Activated CD8-positive, alpha-beta memory T cell treated with anti-CD3 and anti-CD28 coated beads, Interleukin-2, amount 50 U/mL, for 1 hour (primary cell): ENCODE measurements around the gene ABCC10.
"Not testable (repeated sequence)": the region's sequence is repeated elsewhere in the genome, so short reads cannot be mapped to it uniquely, and the experiment has no call there.

Experiments
- DNase-seq: peaks from one replicate; pipeline ENCODE4 v3.0.0-alpha.2; 2020; ENCODE audit errors: extremely low read depth

The ABCC10 gene

DNA sequence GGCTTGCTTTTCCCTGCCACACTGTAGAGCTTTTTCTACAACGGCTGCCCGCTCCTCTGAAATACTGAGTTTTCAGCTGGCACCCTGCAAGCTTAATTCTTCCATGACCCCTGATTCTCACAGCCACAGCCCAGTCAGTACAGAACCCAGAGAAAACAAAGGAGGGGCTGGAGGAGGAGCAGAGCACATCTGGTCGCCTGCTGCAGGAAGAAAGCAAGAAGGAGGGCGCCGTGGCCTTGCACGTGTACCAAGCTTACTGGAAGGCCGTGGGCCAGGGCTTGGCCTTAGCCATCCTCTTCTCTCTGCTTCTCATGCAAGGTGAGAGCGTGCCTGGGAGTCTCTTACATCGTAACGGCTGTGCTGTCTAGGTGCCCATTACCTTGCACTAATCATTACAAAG is 16.7 kb downstream of the ABCC10 start:
- no peak for DNase-seq

DNA sequence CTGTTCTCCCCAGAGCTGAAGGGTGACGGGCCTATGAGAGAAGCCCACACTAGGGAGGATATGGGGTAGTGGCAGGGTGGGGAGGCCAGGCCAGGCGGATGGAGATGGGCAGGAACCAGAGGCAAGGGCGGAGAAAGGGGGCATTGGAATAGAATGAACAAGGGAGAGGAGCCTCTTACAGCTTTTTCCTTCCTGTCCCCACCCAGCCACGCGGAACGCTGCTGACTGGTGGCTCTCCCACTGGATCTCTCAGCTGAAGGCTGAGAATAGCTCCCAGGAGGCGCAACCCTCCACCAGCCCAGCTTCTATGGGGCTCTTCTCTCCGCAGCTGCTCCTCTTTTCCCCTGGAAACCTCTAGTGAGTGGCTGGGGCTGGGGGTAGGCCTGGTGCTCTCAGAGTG is 17.2 kb downstream of the ABCC10 start:
- no peak for DNase-seq

DNA sequence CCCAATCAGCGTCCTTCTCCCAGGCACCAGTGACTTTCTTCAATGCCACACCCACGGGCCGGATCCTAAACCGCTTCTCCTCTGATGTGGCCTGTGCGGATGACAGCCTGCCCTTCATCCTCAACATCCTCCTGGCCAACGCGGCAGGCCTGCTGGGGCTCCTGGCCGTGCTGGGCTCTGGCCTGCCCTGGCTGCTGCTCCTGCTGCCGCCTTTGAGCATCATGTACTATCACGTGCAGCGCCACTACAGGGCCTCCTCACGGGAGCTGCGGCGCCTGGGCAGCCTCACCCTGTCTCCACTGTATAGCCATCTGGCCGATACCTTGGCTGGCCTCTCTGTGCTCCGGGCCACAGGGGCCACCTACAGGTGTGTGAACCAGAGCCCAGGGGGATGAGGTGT is 18.2 kb downstream of the ABCC10 start:
- no peak for DNase-seq

DNA sequence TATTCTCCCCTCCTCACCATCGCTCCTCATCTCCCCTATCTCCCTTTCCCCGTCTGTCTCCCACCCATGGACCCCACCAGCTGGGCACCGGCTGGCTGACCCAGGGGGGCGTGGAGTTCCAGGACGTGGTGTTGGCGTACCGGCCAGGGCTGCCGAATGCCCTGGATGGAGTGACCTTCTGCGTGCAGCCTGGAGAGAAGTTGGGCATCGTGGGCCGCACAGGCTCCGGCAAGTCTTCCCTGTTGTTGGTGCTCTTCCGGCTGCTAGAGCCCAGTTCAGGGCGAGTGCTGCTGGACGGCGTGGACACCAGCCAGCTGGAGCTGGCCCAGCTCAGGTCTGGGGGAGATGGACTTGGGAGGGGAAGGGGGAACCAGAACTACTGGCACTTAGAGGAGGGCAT is 20.3 kb downstream of the ABCC10 start:
- DNase-seq = no peak

DNA sequence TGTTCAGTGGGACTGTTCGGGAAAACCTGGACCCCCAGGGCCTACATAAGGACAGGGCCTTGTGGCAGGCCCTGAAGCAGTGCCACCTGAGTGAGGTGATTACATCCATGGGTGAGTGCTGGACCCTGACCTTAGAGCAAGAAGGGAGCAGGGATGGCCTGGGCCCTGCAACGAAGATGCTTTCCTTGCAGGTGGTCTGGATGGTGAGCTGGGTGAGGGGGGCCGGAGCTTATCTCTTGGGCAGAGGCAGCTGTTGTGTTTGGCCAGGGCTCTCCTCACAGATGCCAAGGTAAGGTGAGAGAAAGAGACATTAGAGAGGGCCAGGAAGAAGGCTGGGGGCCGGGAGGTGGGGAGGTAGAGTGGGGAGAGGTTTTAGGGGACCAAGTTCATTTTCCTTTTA is 21.6 kb downstream of the ABCC10 start:
- DNase-seq = no peak

DNA sequence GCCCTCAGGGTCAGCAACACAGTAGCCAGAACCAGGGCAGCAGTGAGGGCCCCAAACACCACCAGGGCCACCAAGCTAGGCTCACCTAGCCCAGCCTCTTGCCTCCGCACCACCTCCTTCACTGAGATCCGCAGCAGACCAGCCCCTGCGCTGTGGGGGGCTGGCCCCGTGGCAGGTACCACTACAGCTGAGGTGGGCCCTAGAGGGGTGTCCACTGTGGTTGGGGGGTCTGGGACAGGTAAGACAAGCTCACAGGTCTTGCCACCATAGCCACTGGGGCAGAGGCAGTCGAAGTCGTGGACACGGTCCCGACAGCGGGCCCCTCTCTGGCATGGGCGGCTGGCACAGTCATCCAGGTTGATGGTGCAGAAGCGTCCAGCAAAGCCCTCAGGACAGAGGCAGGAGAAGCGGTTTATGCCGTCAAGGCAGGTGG is 23.4 kb downstream of the ABCC10 start:
- DNase-seq = no peak

DNA sequence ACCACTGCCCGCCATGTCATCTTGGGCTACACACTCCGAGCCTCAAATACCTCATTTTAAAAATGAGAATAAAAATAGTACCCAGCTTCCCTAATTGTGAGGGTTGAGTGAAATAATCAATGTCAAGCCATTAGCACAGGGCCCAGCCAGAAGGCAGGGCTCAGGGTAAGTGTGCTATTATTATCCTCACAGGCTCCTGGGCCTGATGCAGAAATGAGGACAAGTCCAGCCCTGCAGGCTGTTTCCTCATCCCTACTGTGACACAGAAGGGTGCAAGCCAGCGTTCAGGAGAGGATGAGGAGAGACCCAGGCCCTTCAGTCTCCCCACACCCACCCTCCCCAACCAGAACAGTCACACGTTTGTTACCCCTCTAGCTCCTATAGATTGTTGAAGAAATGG is 24.0 kb downstream of the ABCC10 start:
- DNase-seq = no peak

DNA sequence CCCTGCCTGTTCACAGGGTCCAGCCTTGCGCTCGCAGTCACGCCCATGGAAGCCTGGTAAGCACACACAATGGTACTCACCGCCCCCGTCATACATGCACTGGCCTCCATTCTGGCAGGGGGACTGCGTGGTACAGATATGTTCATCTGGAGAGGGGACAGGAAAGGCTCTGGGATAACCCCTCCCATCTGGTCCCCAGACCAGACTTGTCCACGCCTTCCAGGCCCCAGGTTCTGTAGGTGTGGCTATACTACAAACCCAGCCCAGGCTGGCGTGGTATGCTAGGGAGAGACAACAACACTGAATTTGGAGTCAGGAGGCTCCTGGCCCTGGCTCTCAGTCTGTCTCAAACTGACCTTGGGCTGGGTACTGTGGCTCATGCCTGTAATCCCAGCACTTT is 24.6 kb downstream of the ABCC10 start:
- DNase-seq = no peak

DNA sequence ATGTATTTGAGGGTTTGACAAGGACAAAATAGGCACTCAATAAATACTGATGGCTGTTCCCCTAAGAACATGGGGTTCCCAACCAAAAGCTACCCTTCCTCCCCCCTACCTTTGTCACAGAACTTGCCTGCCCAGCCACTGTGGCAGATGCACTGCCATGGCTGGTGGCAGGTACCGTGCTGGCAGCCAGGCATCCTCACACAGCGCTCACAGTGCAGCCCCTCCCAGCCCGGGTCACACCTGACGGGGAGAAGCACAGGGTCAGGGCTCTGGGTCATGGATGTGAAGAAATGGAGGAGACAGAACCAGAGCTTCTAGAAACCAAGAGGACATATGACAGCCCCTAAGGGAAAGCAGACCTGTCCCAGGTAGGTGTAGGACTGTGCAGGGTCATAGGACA is 25.6 kb downstream of the ABCC10 start:
- no peak for DNase-seq

DNA sequence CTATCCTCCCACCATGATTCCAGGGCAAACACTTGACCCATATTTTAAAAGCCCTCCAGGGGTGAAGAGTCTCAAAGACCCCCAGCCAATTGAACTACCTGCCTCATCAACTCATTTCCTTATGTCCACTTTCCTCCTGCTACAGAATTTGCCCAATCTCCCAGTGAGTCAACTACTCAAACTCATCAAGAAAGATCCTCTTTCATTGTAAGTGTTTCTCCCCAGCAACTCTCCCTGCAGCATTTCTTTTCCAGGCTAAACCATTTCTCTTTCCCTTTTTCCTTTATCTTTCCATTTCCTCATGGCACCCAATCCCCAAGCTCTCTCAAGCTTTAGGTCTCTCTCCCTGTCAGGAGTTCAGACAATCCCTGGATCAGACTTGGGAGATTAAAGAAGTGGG is 26.5 kb downstream of the ABCC10 start:
- DNase-seq = no peak

DNA sequence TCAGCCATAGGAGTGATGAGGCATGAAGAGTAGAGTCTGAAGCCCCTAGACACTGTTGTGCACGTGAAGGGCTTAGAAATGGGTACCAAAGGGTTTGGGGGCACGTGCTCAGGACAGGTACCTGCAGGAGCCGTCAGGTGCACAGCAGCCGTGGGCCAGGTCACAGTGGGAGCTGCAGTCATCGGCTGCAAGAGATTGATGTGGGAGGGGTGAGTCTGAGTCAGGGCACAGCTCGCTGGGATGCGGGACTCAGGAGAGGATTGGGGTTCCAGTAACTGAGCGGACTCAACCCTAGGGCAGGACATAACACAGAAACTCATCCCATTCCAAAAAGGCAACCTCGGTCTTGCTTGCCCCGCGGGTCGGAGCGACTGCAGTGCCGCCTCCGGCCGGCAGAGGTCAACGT is 27.0 kb downstream of the ABCC10 start:
- DNase-seq = peak; percentile 19

DNA sequence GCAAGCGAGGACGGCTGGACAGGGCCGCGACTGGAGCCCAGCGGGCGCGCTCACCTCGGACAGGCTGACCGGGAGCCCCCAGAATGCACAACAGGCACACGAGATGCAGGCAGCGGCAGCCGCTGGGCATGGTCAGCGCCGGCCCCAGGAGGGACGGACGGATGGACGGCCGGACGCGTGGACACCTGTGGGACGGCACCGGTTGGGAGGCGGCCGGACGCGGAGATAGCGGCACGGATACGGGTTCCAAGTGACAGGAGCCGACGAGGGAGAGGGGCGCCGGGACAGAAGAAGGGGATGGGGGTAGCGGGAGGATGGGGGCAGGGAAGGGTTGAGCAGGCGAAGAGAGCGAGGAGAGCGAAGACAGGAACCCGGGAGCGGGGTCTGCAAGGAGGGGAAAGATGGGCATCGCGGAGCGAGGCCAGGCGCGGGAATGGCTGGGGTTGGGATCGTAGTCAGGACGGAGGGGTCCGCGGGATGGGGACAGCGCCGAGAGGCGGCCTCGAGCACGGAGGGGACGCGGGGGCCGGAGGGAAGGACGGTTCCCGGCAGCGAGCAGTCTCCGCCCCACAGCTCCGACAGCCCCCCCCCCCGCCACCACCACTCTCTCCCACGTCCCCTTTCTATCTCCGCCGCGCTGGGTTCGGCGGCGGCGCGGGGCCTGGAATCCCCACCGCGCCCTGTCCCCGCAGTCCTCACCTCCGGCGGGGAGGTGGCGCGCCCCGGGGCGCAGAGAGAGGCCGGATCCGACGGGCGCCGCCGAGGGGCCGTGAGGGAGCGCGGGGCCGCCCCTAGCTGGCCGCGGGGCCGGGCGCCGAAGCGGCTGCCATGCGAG is 27.6 kb downstream of the ABCC10 start:
- DNase-seq = no peak

DNA sequence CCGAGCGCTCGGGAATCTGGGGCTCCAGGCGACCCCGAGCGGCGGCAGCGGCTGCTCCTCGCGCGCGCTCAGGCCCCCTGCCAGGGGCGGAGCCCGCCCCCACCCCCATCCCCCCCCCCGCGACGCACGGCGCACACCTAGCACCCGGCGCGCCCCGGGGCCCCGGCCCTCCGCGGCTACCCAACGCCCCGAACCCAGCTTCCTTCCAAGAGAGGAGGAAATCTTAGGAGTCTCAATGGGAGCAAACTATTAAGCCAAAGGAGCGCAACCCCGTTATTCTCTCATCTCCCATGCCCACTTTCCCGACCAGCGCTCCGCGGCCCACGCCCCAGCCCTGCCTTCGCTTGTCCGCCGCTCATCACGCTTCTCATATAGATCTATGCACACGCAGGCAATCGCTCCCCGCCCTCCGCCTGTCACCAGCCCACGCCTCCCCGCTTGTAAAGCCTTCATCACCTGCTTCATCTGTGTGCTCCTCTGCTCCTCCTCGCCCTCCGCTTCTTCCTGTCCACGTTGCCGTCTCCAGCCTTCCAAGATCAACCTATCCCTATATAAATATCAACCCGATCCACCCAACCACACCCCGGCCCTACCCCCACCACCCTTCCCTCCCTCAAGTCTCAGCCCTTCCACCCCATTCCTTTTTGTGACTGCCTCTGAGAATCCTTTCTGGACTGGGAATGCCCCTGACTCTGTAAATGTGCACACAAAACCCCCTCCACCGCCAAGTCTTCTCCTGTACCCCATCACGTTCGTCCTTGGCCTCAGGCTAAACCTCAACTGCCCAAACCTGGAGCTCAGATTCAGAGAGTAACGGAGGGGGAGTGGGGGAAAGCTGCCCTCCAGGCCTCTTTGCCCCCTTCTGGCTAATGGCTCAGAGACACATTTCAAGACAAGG is 28.4 kb downstream of the ABCC10 start, which contains the start of gene DLK2:
Gene DLK2, minus strand, starts transcription at position 18 of the 898 bp plus-strand sequence. CDS start 723 bp downstream, outside the sequence.
- no peak for DNase-seq

DNA sequence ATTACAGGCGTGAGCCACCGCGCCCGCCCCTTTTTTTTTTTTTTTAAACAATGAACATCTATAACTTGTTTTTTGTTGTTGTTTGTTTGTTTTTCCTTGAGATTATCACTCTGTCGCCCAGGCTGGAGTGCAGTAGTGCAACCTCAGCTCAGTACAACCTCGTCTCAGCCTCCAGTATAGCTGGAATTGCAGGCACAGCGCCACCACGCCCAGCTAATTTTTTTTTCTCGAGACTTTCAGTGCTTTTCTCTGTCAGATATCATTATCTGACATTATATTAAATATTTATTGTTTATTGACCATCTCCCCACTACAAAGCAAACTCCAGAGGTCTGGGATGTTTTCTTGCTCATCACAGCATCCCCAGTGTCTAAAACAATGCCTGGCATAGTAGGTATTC is 30.3 kb downstream of the ABCC10 start:
- DNase-seq = no peak

DNA sequence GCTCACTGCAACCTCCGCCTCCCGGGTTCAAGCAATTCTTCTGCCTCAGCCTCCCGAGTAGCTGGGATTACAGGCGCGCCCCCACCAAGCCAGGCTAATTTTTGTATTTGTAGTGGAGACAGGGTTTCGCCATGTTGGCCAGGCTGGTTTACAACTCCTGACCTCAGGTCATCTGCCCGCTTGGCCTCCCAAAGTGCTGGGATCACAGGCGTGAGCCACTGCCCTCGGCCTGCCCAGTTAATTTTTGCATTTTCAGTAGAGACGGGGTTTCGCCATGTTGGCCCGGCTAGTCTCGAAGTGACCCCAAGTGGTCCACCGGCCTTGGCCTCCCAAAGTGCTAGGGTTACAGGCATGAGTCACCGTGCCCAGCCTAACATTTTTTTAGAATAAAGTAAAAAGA is 30.8 kb downstream of the ABCC10 start:
- DNase-seq = not testable (repeated sequence)

DNA sequence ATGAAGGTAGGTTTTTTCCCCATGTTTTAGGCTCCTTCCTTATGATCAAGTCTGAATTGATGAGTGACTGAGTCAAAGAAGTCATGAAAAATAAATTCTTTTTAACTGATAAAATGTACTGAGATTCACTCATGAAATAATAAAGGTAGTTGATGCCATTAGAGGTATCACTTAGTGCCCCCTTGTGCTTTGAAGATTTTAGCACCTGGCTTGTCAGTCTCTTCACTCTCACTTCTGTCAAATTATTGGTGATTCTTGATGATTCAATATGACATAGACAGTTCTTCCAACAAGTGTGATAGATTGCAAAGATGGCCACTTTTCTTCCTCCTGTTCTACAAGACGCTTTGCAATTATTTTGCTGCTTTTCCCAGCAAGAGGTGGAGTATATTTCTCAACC is 32.2 kb downstream of the ABCC10 start:
- no peak for DNase-seq

DNA sequence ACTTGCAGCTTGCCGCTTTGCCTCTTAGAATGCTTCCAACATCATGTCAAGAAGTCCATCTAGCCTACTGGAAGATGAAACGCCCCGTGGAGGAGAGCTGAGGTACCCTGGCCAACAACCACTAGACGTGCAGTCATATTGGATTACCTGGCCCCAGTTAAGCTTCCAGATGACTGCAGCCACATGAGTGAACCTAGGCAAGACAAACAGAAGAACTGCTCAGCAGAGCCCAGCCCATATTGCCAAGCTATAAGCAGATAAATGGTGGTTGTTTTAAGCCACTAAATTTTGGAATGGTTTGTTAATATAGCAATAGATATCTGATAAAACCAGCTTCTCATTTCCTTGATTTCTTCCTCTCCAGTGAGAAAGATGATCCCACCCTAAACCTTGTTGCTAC is 32.7 kb downstream of the ABCC10 start:
- no peak for DNase-seq

DNA sequence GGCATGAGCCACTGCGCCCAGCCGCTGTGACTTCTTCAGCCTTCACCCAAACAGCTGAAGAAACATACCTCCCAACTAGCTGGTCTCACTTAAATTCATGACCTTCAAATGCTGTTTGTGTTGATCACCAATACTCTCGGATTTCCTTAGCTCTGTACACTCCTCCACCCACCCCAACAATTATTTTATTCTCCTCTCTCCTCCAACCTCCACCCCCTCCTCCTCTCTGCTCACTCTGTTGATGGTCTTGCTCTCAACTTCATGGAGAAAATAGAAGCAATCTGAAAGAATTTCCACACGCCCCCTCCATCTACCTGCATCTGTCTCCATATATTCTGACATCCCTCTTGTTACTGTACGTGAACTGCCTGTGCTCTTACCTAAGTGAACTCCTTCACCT is 34.6 kb downstream of the ABCC10 start:
- DNase-seq = no peak

DNA sequence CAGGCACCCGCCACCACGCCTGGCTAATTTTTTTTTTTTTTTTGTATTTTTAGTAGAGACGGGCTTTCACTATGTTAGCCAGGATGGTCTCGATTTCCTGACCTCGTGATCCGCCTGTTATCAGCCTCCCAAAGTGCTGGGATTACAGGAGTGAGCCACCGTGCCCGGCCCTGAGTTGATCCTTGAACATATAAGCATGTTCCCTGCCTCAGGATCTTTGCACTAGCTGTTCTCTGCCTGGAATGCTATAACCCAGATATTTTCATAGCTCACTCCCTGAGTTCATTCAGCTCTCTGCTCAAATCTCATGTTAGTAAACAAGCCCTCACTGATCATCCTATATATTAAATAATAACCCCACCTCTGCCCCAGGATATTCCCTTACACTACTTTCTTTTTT is 37.0 kb downstream of the ABCC10 start:
- DNase-seq = no peak

DNA sequence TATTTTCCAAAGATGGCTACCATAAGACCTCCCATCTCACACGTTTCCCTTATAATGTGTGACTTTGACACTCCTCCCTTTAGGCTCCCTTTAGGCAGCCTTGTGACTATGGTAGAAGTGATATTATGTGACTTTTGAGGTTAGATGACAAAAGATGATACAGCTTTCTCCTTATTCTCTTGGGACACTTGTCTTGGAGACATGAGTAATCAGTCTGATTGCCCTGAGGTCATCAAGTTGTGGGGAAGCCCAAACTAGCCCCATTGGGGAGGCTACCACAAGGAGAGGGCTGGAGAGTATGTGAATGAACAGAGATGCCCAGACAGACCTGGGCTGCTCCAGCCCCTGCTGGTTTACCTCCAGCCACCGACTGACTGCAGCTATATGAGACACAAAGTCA is 38.6 kb downstream of the ABCC10 start:
- no peak for DNase-seq

DNA sequence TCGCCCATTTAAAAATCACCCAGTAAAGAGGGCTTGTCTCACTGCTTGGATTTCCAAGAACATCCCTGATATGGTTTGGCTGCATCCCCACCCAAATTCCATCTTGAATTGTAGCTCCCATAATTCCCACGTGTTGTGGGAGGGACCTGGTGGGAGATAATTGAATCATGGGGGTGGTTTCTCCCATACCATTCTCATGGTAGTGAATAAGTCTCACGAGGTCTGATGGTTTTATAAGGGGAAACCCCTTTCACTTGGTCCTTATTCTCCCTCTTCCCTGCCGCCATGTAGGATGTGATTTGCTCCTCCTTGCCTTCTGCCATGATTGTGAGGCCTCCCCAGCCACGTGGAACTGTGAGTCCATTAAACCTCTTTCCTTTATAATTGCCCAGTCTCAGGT is 39.9 kb downstream of the ABCC10 start:
- DNase-seq = not testable (repeated sequence)

DNA sequence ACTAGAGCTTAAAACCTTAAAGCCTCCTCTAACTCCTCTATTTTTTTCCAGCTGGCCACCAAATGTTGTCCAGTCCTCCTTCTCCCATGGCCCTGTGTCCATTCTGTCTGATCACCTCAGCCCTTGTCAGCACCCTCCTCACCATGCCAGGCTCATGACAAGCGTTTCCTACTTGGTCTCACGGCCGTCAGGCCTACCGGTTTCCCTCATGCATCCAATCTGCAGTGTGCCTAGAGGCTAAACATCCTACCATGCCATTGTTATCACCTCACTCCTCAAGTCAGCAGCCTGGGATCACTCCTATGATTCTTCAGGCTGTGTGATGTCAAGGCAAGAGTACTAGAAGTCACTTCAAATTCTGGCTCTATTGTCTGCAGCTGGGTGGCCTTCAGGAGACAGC is 40.4 kb downstream of the ABCC10 start:
- no peak for DNase-seq

DNA sequence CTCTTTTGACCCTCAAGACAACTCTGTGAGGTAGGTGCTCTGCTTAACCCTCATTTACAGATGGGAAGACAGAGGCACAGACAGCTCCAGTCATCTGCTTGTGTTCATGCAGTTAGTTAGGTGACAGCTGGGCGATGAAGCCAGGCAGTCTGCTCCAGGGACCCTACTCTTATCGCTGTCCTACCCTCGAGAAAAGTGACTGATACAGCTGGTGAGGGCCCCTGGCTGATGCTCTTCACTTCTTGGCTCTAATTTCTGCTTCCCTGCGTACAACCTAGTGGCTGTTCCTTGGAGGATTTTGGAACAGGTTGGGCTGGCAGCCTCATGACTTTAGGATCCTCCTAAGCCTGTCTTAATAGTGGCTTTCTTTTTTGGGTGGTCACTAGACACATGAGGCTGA is 40.9 kb downstream of the ABCC10 start:
- DNase-seq = no peak
